Thoracic aorta (tissue), 2 donors: Measurements from ENCODE around the gene COTL1. TPM values are rescaled to one million over a fixed set of nuclear protein-coding genes. Genes with fewer than 3 reads are reported as not detected.

ENCODE experiments used
- ATAC-seq: fragments of 150-250 bp; one replicate; pipeline ENCODE4 v1.8.0; 2017; ENCODE audit warnings: low read depth; ENCODE audit not compliant: insufficient number of reproducible peaks, low FRiP score
- DNase-seq: peaks from one replicate; pipeline ENCODE4 v3.0.0-alpha.2; 2020; ENCODE audit warnings: low spot score
- H3K27ac ChIP-seq, 2 donors: fragments of 200-600 bp; sonication (generic); 1 replicate in 1 of 2; 2 replicates in 1 of 2; pipeline ENCODE4 v1.5.1; 2016; ENCODE audit warnings: mild to moderate bottlenecking in 2 of 2, moderate library complexity in 2 of 2
- H3K27me3 ChIP-seq: fragments of 200-600 bp; sonication (generic); replicated peaks from 2 replicates; pipeline ENCODE4 v1.6.0; 2016; ENCODE audit warnings: mild to moderate bottlenecking; ENCODE audit not compliant: insufficient read depth
- H3K36me3 ChIP-seq: fragments of 200-600 bp; sonication (generic); one replicate; pipeline ENCODE4 v1.5.1; 2016
- H3K4me1 ChIP-seq, 2 donors: fragments of 200-600 bp; sonication (generic); 1 replicate in 1 of 2; 2 replicates in 1 of 2; pipeline versions ENCODE4 v1.5.1 to v1.6.0; 2016; ENCODE audit warnings: low read depth in 2 of 2, mild to moderate bottlenecking in 1 of 2; ENCODE audit not compliant: control insufficient read depth in 1 of 2
- H3K4me3 ChIP-seq: fragments of 200-600 bp; sonication (generic); 2 replicates; pipeline ENCODE4 v1.5.1; 2016; ENCODE audit warnings: mild to moderate bottlenecking
- H3K9me3 ChIP-seq: fragments of 200-600 bp; sonication (generic); 2 replicates; pipeline ENCODE4 v1.5.1; 2016
- CTCF ChIP-seq: fragments of 200-600 bp; sonication (generic); IDR thresholded peaks from one replicate; pipeline ENCODE4 v1.5.1; 2019; ENCODE audit warnings: antibody characterized with exemption
- total RNA-seq, 2 donors: library from RNA; depleted of rRNA; stranded (reverse); fragments of >200 nt; gene quantifications; one replicate each; pipeline versions ENCODE4 v1.1.0 to v1.2.3, GENCODE V29; 2016

Gene COTL1
- total RNA-seq, 2 donors from 2014 or later, result 32.0 to 46.8 TPM

GRCh38 chr16:84614623-84614967 lies 3.3 kb downstream of the COTL1 start:
- DNase-seq (no peak), ATAC-seq (no peak)
- Histone ChIP-seq H3K9me3 (no peaks in the 10 kb centered on the region), H3K4me3 (no peak overlapping the region), H3K27ac (no peak overlapping the region), H3K27me3 (no peaks in the 10 kb centered on the region), H3K36me3 (no peaks in the 10 kb centered on the region), H3K4me1 (peaks cover 0 to 21% of the 10 kb centered on the region in 2 donors)
- no peak for TF ChIP-seq CTCF

GRCh38 chr16:84614073-84614459 lies 3.8 kb downstream of the COTL1 start:
- no peaks in the 10 kb centered on the region for H3K27me3 ChIP-seq
- no peak overlapping the region for H3K4me3 ChIP-seq
- H3K27ac ChIP-seq, result no peak overlapping the region
- peaks cover 0 to 18% of the 10 kb centered on the region in 2 donors for H3K4me1 ChIP-seq
- H3K36me3 ChIP-seq, result no peaks in the 10 kb centered on the region
- ATAC-seq (no peak), DNase-seq (no peak)
- H3K9me3 ChIP-seq, result no peaks in the 10 kb centered on the region
- no peak for TF ChIP-seq CTCF

- DNase-seq (no peak), ATAC-seq (no peak)
- no peaks in the 10 kb centered on the region for H3K27me3 ChIP-seq
- no peak for TF ChIP-seq CTCF
- H3K27ac ChIP-seq, result no peak overlapping the region
- H3K4me3 ChIP-seq, result no peak overlapping the region
- H3K9me3 ChIP-seq, result no peaks in the 10 kb centered on the region
- no peaks in the 10 kb centered on the region for H3K36me3 ChIP-seq
- H3K4me1 ChIP-seq, result peaks cover 0 to 13% of the 10 kb centered on the region in 2 donors
Measured at GRCh38 chr16:84613408-84614072, 4.3 kb downstream of the COTL1 start.

GRCh38 chr16:84612686-84613085 lies 5.2 kb downstream of the COTL1 start:
- H3K27ac ChIP-seq, result no peak overlapping the region

GRCh38 chr16:84611041-84611440 lies 6.8 kb downstream of the COTL1 start:
- TF ChIP-seq CTCF, result no peak
- Histone ChIP-seq H3K27me3 (no peaks in the 10 kb centered on the region), H3K4me3 (no peak overlapping the region), H3K27ac (no peak overlapping the region), H3K9me3 (no peaks in the 10 kb centered on the region), H3K4me1 (peaks cover 0 to 3% of the 10 kb centered on the region in 2 donors), H3K36me3 (no peaks in the 10 kb centered on the region)
- ATAC-seq (no peak), DNase-seq (no peak)

More at GRCh38 chr16:84612686-84613085, 5.2 kb downstream of the COTL1 start:
- ATAC-seq (no peak), DNase-seq (no peak)
- Histone ChIP-seq H3K9me3 (no peaks in the 10 kb centered on the region), H3K27me3 (no peaks in the 10 kb centered on the region), H3K36me3 (no peaks in the 10 kb centered on the region), H3K4me1 (peaks cover 0 to 11% of the 10 kb centered on the region in 2 donors), H3K4me3 (no peak overlapping the region)
- TF ChIP-seq CTCF, result no peak
